K562 (cell line): Measurements from ENCODE around the gene CEMIP2. TPM values are rescaled to one million over a fixed set of nuclear protein-coding genes. Genes with fewer than 3 reads are reported as not detected.

Experiments
- CBFA2T3 ChIP-seq: fragments of 450-650 bp; IDR thresholded peaks from 2 replicates; pipeline ENCODE4 v1.6.1; 2017
- CEBPB ChIP-seq: fragments of 450-650 bp; IDR thresholded peaks from 2 replicates; pipeline ENCODE4 v1.6.1; 2016; ENCODE audit warnings: missing genetic modification characterization, missing compliant biosample characterization
- CEBPG ChIP-seq, 3 experiments: fragments of 200-800 bp in 1 of 3; sonication (Bioruptor generic) in 1 of 3; sonication (generic) in 1 of 3; formaldehyde crosslinking in 1 of 3; IDR thresholded peaks in 2 of 3; conservative IDR thresholded peaks in 1 of 3; 2 replicates each; pipeline versions ENCODE4 v1.6.1 to v1.8.0; 2016 to 2022; ENCODE audit warnings: missing compliant biosample characterization in 2 of 3, missing genetic modification characterization in 2 of 3, mild to moderate bottlenecking in 1 of 3, missing genetic modification reagents in 1 of 3
- CHD4 ChIP-seq: fragments of 200-600 bp; sonication (generic); IDR thresholded peaks from 3 replicates; pipeline ENCODE4 v1.6.1; 2012; ENCODE audit warnings: low read depth, mild to moderate bottlenecking, mixed read lengths, low read length, inconsistent platforms; ENCODE audit not compliant: insufficient read depth, insufficient replicate concordance, poor library complexity, severe bottlenecking
- MAFK ChIP-seq: IDR thresholded peaks from 2 replicates; pipeline ENCODE4 v1.6.1; 2011; ENCODE audit warnings: low read length, improper control_type of control experiment
- MEIS2 ChIP-seq: fragments of 450-650 bp; IDR thresholded peaks from 2 replicates; pipeline ENCODE4 v1.6.1; 2014; ENCODE audit warnings: mild to moderate bottlenecking; ENCODE audit not compliant: partially characterized antibody
- MGA ChIP-seq: fragments of 450-650 bp; IDR thresholded peaks from 2 replicates; pipeline ENCODE4 v1.6.1; 2016; ENCODE audit warnings: mild to moderate bottlenecking, moderate library complexity
- NCOA6 ChIP-seq: fragments of 450-650 bp; IDR thresholded peaks from 2 replicates; pipeline ENCODE4 v1.6.1; 2017; ENCODE audit warnings: mild to moderate bottlenecking
- ZBTB17 ChIP-seq: fragments of 450-650 bp; formaldehyde crosslinking; IDR thresholded peaks from 2 replicates; pipeline ENCODE4 v1.4.0; 2020; ENCODE audit warnings: mild to moderate bottlenecking
- ZNF408 ChIP-seq: fragments of 250-450 bp; sonication (Bioruptor Pico); IDR thresholded peaks from 2 replicates; pipeline ENCODE4 v1.4.0; 2020; ENCODE audit warnings: low read depth, mild to moderate bottlenecking, moderate library complexity
- ZNF609 ChIP-seq: sonication (generic); formaldehyde crosslinking; IDR thresholded peaks from 2 replicates; pipeline ENCODE4 v1.8.1; 2023; ENCODE audit warnings: missing genetic modification reagents, mild to moderate bottlenecking, borderline replicate concordance
- polyA plus RNA-seq, 8 experiments: library from polyadenylated mRNA; depleted of rRNA in 4 of 8; stranded (reverse) in 5 of 8; unstranded in 3 of 8; fragments of >200 nt; fragmentation: Nextera tagmentation in 2 of 8; fragmentation: Illumina TruSeq in 1 of 8; extraction: Ambion mirVana in 2 of 8; extraction: Trizol in 1 of 8; gene quantifications; 2 replicates each; pipeline versions ENCODE4 v1.2.1 to v1.2.3, GENCODE V29; 2011 to 2014; ENCODE audit warnings: inconsistent platforms in 1 of 8, missing spikeins in 1 of 8
- total RNA-seq, 7 experiments: library from RNA; depleted of rRNA in 6 of 7; stranded (reverse); fragments of >200 nt in 6 of 7; fragmentation: Illumina TruSeq in 2 of 7; extraction: Trizol in 2 of 7; gene quantifications; 2 replicates each; pipeline versions ENCODE4 v1.2.1 to v1.2.3, GENCODE V29; 2011 to 2021; ENCODE audit warnings: low replicate concordance in 1 of 7

Gene CEMIP2
- total and polyA plus RNA-seq, 9 of the 15 experiments (the other 6 are each of a cell fraction or from before 2014, with no cell fraction given): 5.4 to 29.9 (median 14.2) TPM

GRCh38 chr9:71636143-71636839 is 132.0 kb downstream of the CEMIP2 start (continued):
- TF ChIP-seq ZNF609 (CRISPR knock-in tag) (no peak), ZNF408 (CRISPR knock-in tag) (no peak), NCOA6 (no peak), CEBPG (CRISPR knock-in tag; IDR thresholded peaks at IDR 0.05) (no peak), CEBPG (tag; conservative IDR thresholded peaks at IDR 0.05 in 1 of 2, IDR thresholded peaks at IDR 0.05 in 1 of 2) (peak in 1 of 2 experiments; percentile 25; a peak in 1 of 4 replicates), CEBPB (peak; percentile 46; the same call in 1 of the 2 replicates), ZBTB17 (no peak), MAFK (no peak), MEIS2 (peak; percentile 67), MGA (no peak), CHD4 (no peak), CBFA2T3 (no peak)
